ENCODE data around the gene OPN1LW.
"Not testable (repeated sequence)": the region's sequence is repeated elsewhere in the genome, so short reads cannot be mapped to it uniquely, and the experiment has no call there.

DNA sequence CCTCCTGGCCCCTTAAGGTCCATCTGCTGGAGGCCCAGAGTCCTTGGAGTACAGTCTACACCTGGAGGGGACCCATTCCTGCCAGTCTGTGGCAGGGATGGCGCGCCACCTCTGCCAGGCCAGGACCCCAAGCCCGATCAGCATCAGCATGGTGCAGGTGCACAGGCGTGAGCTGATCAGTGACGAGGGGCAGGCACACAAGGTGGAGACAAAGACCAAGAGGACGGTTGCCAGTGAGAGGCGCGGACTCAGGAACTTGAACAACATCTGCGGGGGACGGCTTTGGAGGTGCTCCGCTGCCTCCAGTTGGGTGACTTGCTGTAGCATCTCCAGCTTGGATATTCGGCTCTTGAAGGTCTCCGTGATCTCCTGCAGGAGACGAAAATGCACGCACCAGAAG, 15.3 kb downstream of the OPN1LW start:
- TF ChIP-seq, protein P1, sequence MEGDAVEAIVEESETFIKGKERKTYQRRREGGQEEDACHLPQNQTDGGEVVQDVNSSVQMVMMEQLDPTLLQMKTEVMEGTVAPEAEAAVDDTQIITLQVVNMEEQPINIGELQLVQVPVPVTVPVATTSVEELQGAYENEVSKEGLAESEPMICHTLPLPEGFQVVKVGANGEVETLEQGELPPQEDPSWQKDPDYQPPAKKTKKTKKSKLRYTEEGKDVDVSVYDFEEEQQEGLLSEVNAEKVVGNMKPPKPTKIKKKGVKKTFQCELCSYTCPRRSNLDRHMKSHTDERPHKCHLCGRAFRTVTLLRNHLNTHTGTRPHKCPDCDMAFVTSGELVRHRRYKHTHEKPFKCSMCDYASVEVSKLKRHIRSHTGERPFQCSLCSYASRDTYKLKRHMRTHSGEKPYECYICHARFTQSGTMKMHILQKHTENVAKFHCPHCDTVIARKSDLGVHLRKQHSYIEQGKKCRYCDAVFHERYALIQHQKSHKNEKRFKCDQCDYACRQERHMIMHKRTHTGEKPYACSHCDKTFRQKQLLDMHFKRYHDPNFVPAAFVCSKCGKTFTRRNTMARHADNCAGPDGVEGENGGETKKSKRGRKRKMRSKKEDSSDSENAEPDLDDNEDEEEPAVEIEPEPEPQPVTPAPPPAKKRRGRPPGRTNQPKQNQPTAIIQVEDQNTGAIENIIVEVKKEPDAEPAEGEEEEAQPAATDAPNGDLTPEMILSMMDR (IDR thresholded peaks at IDR 0.05 in 4 of 5, conservative IDR thresholded peaks at IDR 0.05 in 1 of 5) = not testable (repeated sequence)
- not testable (repeated sequence) for TF ChIP-seq POLR2A (IDR thresholded peaks at IDR 0.05)

Measured in gastrocnemius medialis (tissue), 4 donors.